Measurements from ENCODE around the gene IGF2BP3. TPM values are rescaled to one million over a fixed set of nuclear protein-coding genes. Genes with fewer than 3 reads are reported as not detected.

IGF2BP3 gene
- total RNA-seq, 1 donor from 2014 or later = 44.0 TPM

DNA sequence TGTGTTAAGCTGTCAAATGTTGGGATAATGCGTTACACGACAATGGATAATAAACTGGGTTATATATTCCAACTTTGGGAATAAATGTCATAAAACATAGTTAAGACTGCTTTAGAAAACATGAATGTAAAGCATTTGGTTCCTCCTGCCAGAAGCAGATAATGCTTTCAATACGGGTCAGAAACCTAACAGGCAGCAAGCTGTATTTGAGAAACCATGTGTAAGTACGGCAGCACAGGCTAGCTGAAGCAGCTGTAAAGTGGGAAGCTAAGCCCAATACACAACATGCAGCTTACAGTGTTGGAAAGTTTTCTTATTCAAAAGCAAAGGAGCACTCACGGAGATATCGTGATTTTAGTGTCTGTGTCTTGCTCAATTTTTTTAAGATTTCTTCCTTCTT, 124.7 kb downstream of the IGF2BP3 start:
- no peaks in the 10 kb centered on the region for H3K27me3 ChIP-seq (ENCODE audit: control insufficient read depth, insufficient read depth, low read length)
- peaks cover 2% of the 10 kb centered on the region for H3K36me3 ChIP-seq (ENCODE audit: control insufficient read depth, insufficient read depth, low read length)
- no peak for DNase-seq (ENCODE audit: low read depth)
- no peak overlapping the region for H3K4me3 ChIP-seq (ENCODE audit: low read depth, low read length)
- TF ChIP-seq, protein P1, sequence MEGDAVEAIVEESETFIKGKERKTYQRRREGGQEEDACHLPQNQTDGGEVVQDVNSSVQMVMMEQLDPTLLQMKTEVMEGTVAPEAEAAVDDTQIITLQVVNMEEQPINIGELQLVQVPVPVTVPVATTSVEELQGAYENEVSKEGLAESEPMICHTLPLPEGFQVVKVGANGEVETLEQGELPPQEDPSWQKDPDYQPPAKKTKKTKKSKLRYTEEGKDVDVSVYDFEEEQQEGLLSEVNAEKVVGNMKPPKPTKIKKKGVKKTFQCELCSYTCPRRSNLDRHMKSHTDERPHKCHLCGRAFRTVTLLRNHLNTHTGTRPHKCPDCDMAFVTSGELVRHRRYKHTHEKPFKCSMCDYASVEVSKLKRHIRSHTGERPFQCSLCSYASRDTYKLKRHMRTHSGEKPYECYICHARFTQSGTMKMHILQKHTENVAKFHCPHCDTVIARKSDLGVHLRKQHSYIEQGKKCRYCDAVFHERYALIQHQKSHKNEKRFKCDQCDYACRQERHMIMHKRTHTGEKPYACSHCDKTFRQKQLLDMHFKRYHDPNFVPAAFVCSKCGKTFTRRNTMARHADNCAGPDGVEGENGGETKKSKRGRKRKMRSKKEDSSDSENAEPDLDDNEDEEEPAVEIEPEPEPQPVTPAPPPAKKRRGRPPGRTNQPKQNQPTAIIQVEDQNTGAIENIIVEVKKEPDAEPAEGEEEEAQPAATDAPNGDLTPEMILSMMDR (IDR thresholded peaks at IDR 0.05; ENCODE audit: insufficient read depth, low read length, poor library complexity, severe bottlenecking) = no peak

DNA sequence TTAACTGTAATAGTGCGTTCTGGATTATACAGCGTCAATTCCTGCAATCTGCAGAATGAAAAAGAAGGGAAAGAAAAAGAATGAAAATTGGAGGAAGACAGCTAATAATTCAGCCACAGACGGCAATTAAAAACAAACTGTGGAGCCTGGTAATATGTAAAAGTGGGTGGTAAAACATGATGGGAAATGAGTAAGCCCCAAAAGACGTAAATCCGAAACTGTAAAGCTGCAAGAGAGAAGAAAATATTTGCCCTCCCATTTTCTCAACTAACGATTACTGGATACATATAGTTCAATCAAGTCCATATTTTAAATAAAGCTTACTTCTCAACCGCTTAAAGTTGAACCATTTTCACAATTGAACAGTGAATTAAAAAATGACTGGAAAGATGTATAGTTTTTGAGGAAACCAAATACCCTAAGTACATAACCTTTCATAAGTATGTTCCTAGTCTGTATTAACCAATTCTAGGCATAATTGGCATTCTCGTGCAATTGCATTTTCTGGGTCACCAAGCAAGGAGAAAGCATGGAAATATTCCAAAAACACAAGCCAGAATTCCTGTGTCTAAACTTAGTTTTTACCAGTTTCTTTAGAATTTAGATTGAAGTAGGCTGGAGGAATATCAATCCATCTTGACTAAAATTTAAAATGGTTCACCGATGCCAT, 126.3 kb downstream of the IGF2BP3 start:
- DNase-seq (ENCODE audit: low read depth) = no peak
- Histone ChIP-seq H3K4me3 (ENCODE audit: low read depth, low read length) (no peak overlapping the region), H3K27me3 (ENCODE audit: control insufficient read depth, insufficient read depth, low read length) (no peaks in the 10 kb centered on the region), H3K36me3 (ENCODE audit: control insufficient read depth, insufficient read depth, low read length) (peaks cover 2% of the 10 kb centered on the region)
- TF ChIP-seq, protein P1 (IDR thresholded peaks at IDR 0.05; ENCODE audit: insufficient read depth, low read length, poor library complexity, severe bottlenecking) = no peak

DNA sequence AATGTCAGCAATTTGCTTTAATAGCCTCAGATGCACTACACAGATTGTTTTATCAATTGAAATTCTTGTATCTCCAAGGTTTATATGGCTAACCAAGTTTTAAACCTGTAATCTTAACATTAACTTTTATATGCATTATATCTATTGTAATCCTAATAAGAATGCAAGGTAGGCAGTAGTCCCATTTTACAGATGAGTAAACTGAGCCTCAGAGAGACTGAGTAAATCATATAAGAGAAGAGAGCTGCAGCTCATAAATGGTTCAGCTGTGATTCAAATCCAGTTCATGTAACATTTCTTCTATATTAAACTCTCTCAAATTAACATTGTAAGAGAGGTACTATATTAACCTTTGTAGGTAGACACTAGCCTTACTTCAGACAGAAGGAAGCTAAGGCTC, 127.2 kb downstream of the IGF2BP3 start:
- no peak for DNase-seq (ENCODE audit: low read depth)
- TF ChIP-seq, protein P1 (IDR thresholded peaks at IDR 0.05; ENCODE audit: insufficient read depth, low read length, poor library complexity, severe bottlenecking) = no peak
- H3K27me3 ChIP-seq (ENCODE audit: control insufficient read depth, insufficient read depth, low read length) = no peaks in the 10 kb centered on the region
- H3K36me3 ChIP-seq (ENCODE audit: control insufficient read depth, insufficient read depth, low read length) = peaks cover 2% of the 10 kb centered on the region
- H3K4me3 ChIP-seq (ENCODE audit: low read depth, low read length) = no peak overlapping the region

- Histone ChIP-seq H3K36me3 (ENCODE audit: control insufficient read depth, insufficient read depth, low read length) (peaks cover 1% of the 10 kb centered on the region), H3K27me3 (ENCODE audit: control insufficient read depth, insufficient read depth, low read length) (no peaks in the 10 kb centered on the region), H3K4me3 (ENCODE audit: low read depth, low read length) (no peak overlapping the region)
- TF ChIP-seq, protein P1 (IDR thresholded peaks at IDR 0.05; ENCODE audit: insufficient read depth, low read length, poor library complexity, severe bottlenecking) = no peak
- no peak for DNase-seq (ENCODE audit: low read depth)
Measured at GRCh38 chr7:23341846-23342598, 128.3 kb downstream of the IGF2BP3 start.

DNA sequence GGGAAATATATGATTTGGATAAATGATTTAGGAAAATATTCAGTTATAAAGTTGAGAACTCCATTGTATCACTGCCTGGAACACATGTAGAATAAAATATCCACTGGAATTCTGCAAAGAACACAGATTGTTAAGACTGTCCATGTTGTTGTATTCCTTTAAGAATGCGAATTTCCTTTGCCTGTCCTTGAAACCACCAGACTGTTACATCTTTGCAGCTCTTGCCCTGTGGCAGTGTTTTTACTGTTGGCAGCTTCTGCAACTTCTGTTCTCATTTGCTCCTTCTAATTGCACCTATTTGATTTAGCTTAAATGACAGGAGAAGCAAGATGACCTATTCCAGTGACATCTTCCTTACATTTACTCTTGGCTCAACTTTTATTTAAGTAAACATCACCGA, 131.4 kb downstream of the IGF2BP3 start:
- no peaks in the 10 kb centered on the region for H3K36me3 ChIP-seq (ENCODE audit: control insufficient read depth, insufficient read depth, low read length)
- TF ChIP-seq, protein P1 (IDR thresholded peaks at IDR 0.05; ENCODE audit: insufficient read depth, low read length, poor library complexity, severe bottlenecking) = no peak

More for the DNA sequence above, 131.4 kb downstream of the IGF2BP3 start:
- Histone ChIP-seq H3K27me3 (ENCODE audit: control insufficient read depth, insufficient read depth, low read length) (no peaks in the 10 kb centered on the region), H3K4me3 (ENCODE audit: low read depth, low read length) (no peak overlapping the region)
- no peak for DNase-seq (ENCODE audit: low read depth)

Measured in kidney epithelial cell (primary cell).